Lung (tissue), 16 donors: Measurements from ENCODE around the gene GIGYF2. TPM values are rescaled to one million over a fixed set of nuclear protein-coding genes. Genes with fewer than 3 reads are reported as not detected.
A peak's percentile ranks its signal among the peaks of the same experiment; 100 is the strongest.

ENCODE experiments used
- ATAC-seq: fragments of 200-7000 bp; cut with Tn5 transposase; one replicate; pipeline ENCODE4 v1.9.1; 2020; ENCODE audit warnings: moderate number of reproducible peaks; ENCODE audit not compliant: insufficient read depth, low FRiP score
- DNase-seq, 3 donors: peaks; one replicate each; pipeline ENCODE4 v3.0.0-alpha.2; 2013 to 2017
- H3K27ac ChIP-seq, 2 donors: one replicate each; pipeline ENCODE4 v1.5.1; 2013; ENCODE audit warnings: mild to moderate bottlenecking in 2 of 2, moderate library complexity in 2 of 2, control low read depth in 1 of 2, inconsistent platforms in 1 of 2, low read depth in 1 of 2, low read length in 1 of 2
- H3K27me3 ChIP-seq, 3 donors: one replicate each; pipeline ENCODE4 v1.5.1; 2013; ENCODE audit warnings: low read length in 2 of 3; ENCODE audit not compliant: control insufficient read depth in 3 of 3, insufficient read depth in 3 of 3
- H3K36me3 ChIP-seq, 4 donors: one replicate each; pipeline ENCODE4 v1.5.1; 2013; ENCODE audit warnings: low read length in 4 of 4, mild to moderate bottlenecking in 1 of 4, moderate library complexity in 1 of 4; ENCODE audit not compliant: control insufficient read depth in 4 of 4, insufficient read depth in 4 of 4
- H3K4me1 ChIP-seq, 5 donors: one replicate each; pipeline ENCODE4 v1.5.1; 2013; ENCODE audit warnings: low read length in 5 of 5, mild to moderate bottlenecking in 2 of 5, moderate library complexity in 1 of 5; ENCODE audit not compliant: control insufficient read depth in 5 of 5, insufficient read depth in 5 of 5
- H3K4me3 ChIP-seq: one replicate; pipeline ENCODE4 v1.5.1; 2013; ENCODE audit warnings: mild to moderate bottlenecking, control low read depth, moderate library complexity
- H3K9ac ChIP-seq, 2 donors: one replicate each; pipeline ENCODE4 v1.5.1; 2013; ENCODE audit warnings: low read length in 2 of 2, control low read depth in 1 of 2; ENCODE audit not compliant: insufficient read depth in 1 of 2
- H3K9me3 ChIP-seq, 4 donors: one replicate each; pipeline ENCODE4 v1.5.1; 2013; ENCODE audit warnings: low read length in 3 of 4, mild to moderate bottlenecking in 1 of 4, moderate library complexity in 1 of 4; ENCODE audit not compliant: control insufficient read depth in 4 of 4, insufficient read depth in 3 of 4
- WGBS, 2 donors: extraction: QIAGEN DNeasy Blood & Tissue Kit; methylation state at CpG; one replicate each; pipeline ENCODE4 v1.1.7; 2013; 5-methylcytosine and 5-hydroxymethylcytosine counted together
- long read RNA-seq, 5 donors: transcript quantifications; one replicate each; lab custom pipeline, GENCODE V29; 2026
- polyA plus RNA-seq, 2 donors: library from polyadenylated mRNA; stranded (reverse); fragments of 200-250 nt; gene quantifications; one replicate each; pipeline ENCODE4 v1.2.1, GENCODE V29; 2013
- total RNA-seq, 2 donors: library from RNA; depleted of rRNA in 1 of 2; stranded (reverse); fragments of >200 nt in 1 of 2; gene quantifications; one replicate each; pipeline ENCODE4 v1.2.1, GENCODE V29; 2014 to 2021
- TF ChIP-seq, protein P1 (sequence below): IDR thresholded peaks from 2 replicates; pipeline ENCODE4 v1.5.1; 2012; ENCODE audit warnings: mild to moderate bottlenecking; ENCODE audit errors: control extremely low read depth, extremely low read depth
- donor health status: control.
- donor health status: control.
- donor health status: Bipolar disorder and iron deficiency.
- donor health status: healthy.
- donor health status: DM: yes; HTN: yes; CAD: no.

The GIGYF2 gene, protein sequence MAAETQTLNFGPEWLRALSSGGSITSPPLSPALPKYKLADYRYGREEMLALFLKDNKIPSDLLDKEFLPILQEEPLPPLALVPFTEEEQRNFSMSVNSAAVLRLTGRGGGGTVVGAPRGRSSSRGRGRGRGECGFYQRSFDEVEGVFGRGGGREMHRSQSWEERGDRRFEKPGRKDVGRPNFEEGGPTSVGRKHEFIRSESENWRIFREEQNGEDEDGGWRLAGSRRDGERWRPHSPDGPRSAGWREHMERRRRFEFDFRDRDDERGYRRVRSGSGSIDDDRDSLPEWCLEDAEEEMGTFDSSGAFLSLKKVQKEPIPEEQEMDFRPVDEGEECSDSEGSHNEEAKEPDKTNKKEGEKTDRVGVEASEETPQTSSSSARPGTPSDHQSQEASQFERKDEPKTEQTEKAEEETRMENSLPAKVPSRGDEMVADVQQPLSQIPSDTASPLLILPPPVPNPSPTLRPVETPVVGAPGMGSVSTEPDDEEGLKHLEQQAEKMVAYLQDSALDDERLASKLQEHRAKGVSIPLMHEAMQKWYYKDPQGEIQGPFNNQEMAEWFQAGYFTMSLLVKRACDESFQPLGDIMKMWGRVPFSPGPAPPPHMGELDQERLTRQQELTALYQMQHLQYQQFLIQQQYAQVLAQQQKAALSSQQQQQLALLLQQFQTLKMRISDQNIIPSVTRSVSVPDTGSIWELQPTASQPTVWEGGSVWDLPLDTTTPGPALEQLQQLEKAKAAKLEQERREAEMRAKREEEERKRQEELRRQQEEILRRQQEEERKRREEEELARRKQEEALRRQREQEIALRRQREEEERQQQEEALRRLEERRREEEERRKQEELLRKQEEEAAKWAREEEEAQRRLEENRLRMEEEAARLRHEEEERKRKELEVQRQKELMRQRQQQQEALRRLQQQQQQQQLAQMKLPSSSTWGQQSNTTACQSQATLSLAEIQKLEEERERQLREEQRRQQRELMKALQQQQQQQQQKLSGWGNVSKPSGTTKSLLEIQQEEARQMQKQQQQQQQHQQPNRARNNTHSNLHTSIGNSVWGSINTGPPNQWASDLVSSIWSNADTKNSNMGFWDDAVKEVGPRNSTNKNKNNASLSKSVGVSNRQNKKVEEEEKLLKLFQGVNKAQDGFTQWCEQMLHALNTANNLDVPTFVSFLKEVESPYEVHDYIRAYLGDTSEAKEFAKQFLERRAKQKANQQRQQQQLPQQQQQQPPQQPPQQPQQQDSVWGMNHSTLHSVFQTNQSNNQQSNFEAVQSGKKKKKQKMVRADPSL (N-terminal part only)
- total RNA-seq (100 to 1,000 TPM in 1 of 2 donors, 10 to 100 TPM in 1; 55.6 to 145 TPM), polyA plus RNA-seq (10 to 100 TPM; 15.9 to 19.0 TPM)
- long read RNA-seq, donor 1, full-length matches to known transcripts: 2 of 25 reads
- long read RNA-seq, donor 1, partial matches to known transcripts: 23 of 25 reads
- long read RNA-seq, donor 1, other reads (novel, unspliced or antisense): 0 of 25 reads
- long read RNA-seq, donor 2, partial matches to known transcripts: 0 of 1 reads
- long read RNA-seq, donor 2, other reads (novel, unspliced or antisense): 0 of 1 reads
- long read RNA-seq, donor 3: 0 reads
- long read RNA-seq, donor 4, partial matches to known transcripts: 0 of 1 reads
- long read RNA-seq, donor 4, other reads (novel, unspliced or antisense): 0 of 1 reads
- long read RNA-seq, donor 5, partial matches to known transcripts: 13 of 13 reads
- long read RNA-seq, donor 5, other reads (novel, unspliced or antisense): 0 of 13 reads

DNA sequence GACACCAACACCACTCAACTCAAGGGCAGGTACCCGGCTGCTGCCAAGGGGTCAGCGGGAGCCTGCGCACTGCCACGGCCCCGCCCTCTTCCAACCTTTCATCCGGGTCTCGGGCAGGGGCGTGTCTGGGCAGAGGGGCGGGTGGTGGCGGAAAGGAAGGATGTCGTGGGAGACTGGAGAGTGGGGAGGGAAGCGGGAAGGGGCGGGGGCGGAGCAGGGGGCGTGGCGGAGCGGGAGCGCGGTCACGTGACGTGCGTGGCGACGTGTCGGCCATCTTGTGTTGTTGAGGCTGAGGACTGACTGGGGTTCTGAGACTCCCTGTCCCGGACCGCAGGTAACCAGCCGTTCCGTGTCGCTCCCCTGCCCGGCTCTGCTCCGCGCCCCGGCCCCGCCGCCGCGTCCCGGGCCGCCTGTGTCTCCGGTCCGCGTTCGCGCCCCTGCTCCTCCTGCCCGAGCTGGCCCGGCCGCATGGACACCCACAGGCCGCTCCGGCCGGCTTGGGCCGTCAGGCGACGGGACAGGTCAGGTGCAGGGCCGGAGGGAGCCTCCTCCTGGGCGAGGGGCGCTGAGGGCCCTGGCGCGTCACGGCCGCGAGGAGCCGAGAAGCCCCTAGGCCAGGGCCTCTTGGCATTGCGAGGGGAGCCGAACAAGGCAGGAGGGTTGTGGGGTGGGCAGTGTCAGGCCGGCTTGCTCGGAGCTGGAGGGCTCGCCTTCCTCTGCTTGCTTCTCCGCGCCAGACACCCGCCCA is at the start of gene GIGYF2:
GIGYF2 (plus strand) TSS at position 273 of the 748 bp plus-strand sequence. CDS start 37,867 bp downstream, outside the sequence.
- WGBS, 2 donors: 0 to 1% methylated on average over 61 to 71 of the region's 71 CpGs
- peaks cover 0 to 21% (median 14%) of the 10 kb centered on the region in 5 donors for H3K4me1 ChIP-seq
- ATAC-seq: peak; percentile 97

GRCh38 chr2:232649033-232649432 is 48.1 kb upstream of the GIGYF2 start:
- Histone ChIP-seq H3K9me3 (no peaks in the 10 kb centered on the region), H3K27me3 (no peaks in the 10 kb centered on the region), H3K36me3 (no peaks in the 10 kb centered on the region), H3K4me1 (no peaks in the 10 kb centered on the region), H3K4me3 (no peak overlapping the region), H3K9ac (no peak overlapping the region), H3K27ac (no peak overlapping the region)
- no peak for ATAC-seq
- WGBS, 2 donors: 91 to 94% methylated on average over 11 of the region's 11 CpGs
- DNase-seq: no peak
- TF ChIP-seq, protein P1, sequence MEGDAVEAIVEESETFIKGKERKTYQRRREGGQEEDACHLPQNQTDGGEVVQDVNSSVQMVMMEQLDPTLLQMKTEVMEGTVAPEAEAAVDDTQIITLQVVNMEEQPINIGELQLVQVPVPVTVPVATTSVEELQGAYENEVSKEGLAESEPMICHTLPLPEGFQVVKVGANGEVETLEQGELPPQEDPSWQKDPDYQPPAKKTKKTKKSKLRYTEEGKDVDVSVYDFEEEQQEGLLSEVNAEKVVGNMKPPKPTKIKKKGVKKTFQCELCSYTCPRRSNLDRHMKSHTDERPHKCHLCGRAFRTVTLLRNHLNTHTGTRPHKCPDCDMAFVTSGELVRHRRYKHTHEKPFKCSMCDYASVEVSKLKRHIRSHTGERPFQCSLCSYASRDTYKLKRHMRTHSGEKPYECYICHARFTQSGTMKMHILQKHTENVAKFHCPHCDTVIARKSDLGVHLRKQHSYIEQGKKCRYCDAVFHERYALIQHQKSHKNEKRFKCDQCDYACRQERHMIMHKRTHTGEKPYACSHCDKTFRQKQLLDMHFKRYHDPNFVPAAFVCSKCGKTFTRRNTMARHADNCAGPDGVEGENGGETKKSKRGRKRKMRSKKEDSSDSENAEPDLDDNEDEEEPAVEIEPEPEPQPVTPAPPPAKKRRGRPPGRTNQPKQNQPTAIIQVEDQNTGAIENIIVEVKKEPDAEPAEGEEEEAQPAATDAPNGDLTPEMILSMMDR: no peak

More for the DNA sequence above, at the start of gene GIGYF2:
- TF ChIP-seq, protein P1: no peak
- Histone ChIP-seq H3K36me3 (peaks cover 0 to 5% (median 0%) of the 10 kb centered on the region in 4 donors), H3K4me3 (peak within 1 kb of the TSS; percentile 100), H3K9me3 (no peaks in the 10 kb centered on the region), H3K9ac (peak within 1 kb of the TSS; percentile 87 to 90), H3K27me3 (no peaks in the 10 kb centered on the region), H3K27ac (peak within 1 kb of the TSS; percentile 93 to 98)
- DNase-seq: peak; percentile 96 to 98 (median 98)

DNA sequence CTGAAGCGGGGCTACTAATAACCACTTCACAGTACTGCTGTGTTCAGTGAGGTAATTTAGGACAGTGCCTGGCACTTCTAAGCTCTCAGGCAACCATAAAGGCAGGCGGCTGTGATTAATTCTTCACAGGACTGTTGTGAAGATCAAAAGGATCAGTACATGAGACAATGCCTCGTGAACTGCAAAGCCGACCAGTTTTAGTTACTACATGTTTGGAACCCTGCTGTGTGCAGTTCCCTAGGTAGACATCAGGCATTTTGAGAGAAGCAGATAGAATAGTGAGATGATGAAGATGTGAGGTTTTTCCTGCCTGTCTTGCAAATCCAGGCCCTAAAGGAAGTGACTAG is 44.7 kb upstream of the GIGYF2 start:
- no peaks in the 10 kb centered on the region for H3K9me3 ChIP-seq
- H3K4me1 ChIP-seq: no peaks in the 10 kb centered on the region
- TF ChIP-seq, protein P1: no peak
- no peak overlapping the region for H3K27ac ChIP-seq
- no peaks in the 10 kb centered on the region for H3K27me3 ChIP-seq
- 77 to 81% methylated on average over 4 of the region's 4 CpGs for WGBS, 2 donors
- DNase-seq: no peak
- H3K4me3 ChIP-seq: no peak overlapping the region
- no peak overlapping the region for H3K9ac ChIP-seq
- no peaks in the 10 kb centered on the region for H3K36me3 ChIP-seq
- no peak for ATAC-seq
